Mucosa of stomach (tissue), 1 donor: ENCODE measurements around the gene OR12D1.

Experiments used
- H3K27me3 ChIP-seq: one replicate; pipeline ENCODE4 v1.7.0; 2013; ENCODE audit warnings: mild to moderate bottlenecking, low read length; ENCODE audit not compliant: control insufficient read depth, insufficient read depth
- H3K36me3 ChIP-seq: one replicate; pipeline ENCODE4 v1.7.0; 2013; ENCODE audit warnings: low read length; ENCODE audit not compliant: control insufficient read depth, insufficient read depth
- H3K4me1 ChIP-seq: one replicate; pipeline ENCODE4 v1.7.0; 2013; ENCODE audit warnings: mild to moderate bottlenecking, low read length; ENCODE audit not compliant: control insufficient read depth, insufficient read depth
- H3K4me3 ChIP-seq: one replicate; pipeline ENCODE4 v1.7.0; 2013; ENCODE audit warnings: low read length
- H3K9ac ChIP-seq: one replicate; pipeline ENCODE4 v1.7.0; 2013; ENCODE audit warnings: mild to moderate bottlenecking, low read length, moderate library complexity
- H3K9me3 ChIP-seq: one replicate; pipeline ENCODE4 v1.7.0; 2013; ENCODE audit warnings: mild to moderate bottlenecking, low read length, moderate library complexity; ENCODE audit not compliant: control insufficient read depth
- donor health status: Pancreatic carcinoma.

Gene OR12D1

GRCh38 chr6:29414588-29414987, at the start of gene OR12D1:
Gene OR12D1 (plus strand): TSS chr6:29414928.
- Histone ChIP-seq H3K27me3 (no peaks in the 10 kb centered on the region), H3K4me3 (no peak within 1 kb of the TSS), H3K4me1 (no peaks in the 10 kb centered on the region), H3K36me3 (no peaks in the 10 kb centered on the region), H3K9me3 (no peaks in the 10 kb centered on the region), H3K9ac (no peak within 1 kb of the TSS)

- no peak within 1 kb of the TSS for H3K4me3 ChIP-seq
- no peaks in the 10 kb centered on the region for H3K36me3 ChIP-seq
- H3K9ac ChIP-seq = no peak within 1 kb of the TSS
- H3K27me3 ChIP-seq = no peaks in the 10 kb centered on the region
- H3K9me3 ChIP-seq = no peaks in the 10 kb centered on the region
- no peaks in the 10 kb centered on the region for H3K4me1 ChIP-seq
These were observed 46.0 kb upstream of the OR12D1 start, which contains the start of gene OR5V1 for GRCh38 chr6:29368765-29369164. Gene OR5V1 (minus strand): TSS chr6:29368865. CDS start chr6:29356195, 12,670 bp downstream.

GRCh38 chr6:29375191-29375590, 39.5 kb upstream of the OR12D1 start, which contains the start of gene OR12D3:
Gene OR12D3 (minus strand): TSS chr6:29375291. CDS start chr6:29375287, 4 bp downstream.
- Histone ChIP-seq H3K9ac (no peak within 1 kb of the TSS), H3K36me3 (no peaks in the 10 kb centered on the region), H3K27me3 (no peaks in the 10 kb centered on the region), H3K9me3 (no peaks in the 10 kb centered on the region), H3K4me3 (no peak within 1 kb of the TSS), H3K4me1 (no peaks in the 10 kb centered on the region)

GRCh38 chr6:29376003-29376402, 38.7 kb upstream of the OR12D1 start:
- Histone ChIP-seq H3K9ac (no peak overlapping the region), H3K4me3 (no peak overlapping the region), H3K27me3 (no peaks in the 10 kb centered on the region), H3K9me3 (no peaks in the 10 kb centered on the region), H3K36me3 (no peaks in the 10 kb centered on the region), H3K4me1 (no peaks in the 10 kb centered on the region)

GRCh38 chr6:29388533-29388932, 26.2 kb upstream of the OR12D1 start:
- no peak overlapping the region for H3K9ac ChIP-seq
- H3K4me1 ChIP-seq = no peaks in the 10 kb centered on the region
- H3K27me3 ChIP-seq = no peaks in the 10 kb centered on the region
- no peak overlapping the region for H3K4me3 ChIP-seq
- no peaks in the 10 kb centered on the region for H3K36me3 ChIP-seq
- no peaks in the 10 kb centered on the region for H3K9me3 ChIP-seq

GRCh38 chr6:29395331-29395730, 19.4 kb upstream of the OR12D1 start, which contains the start of gene OR12D2:
Gene OR12D2 (plus strand): TSS chr6:29395631. CDS start chr6:29396700, 1,069 bp downstream.
- no peak within 1 kb of the TSS for H3K4me3 ChIP-seq
- H3K36me3 ChIP-seq = no peaks in the 10 kb centered on the region

GRCh38 chr6:29399525-29399924, 15.2 kb upstream of the OR12D1 start:
- no peaks in the 10 kb centered on the region for H3K4me1 ChIP-seq
- H3K36me3 ChIP-seq = no peaks in the 10 kb centered on the region
- H3K27me3 ChIP-seq = no peaks in the 10 kb centered on the region
- no peak overlapping the region for H3K4me3 ChIP-seq
- no peaks in the 10 kb centered on the region for H3K9me3 ChIP-seq
- H3K9ac ChIP-seq = no peak overlapping the region

More at GRCh38 chr6:29395331-29395730, 19.4 kb upstream of the OR12D1 start, which contains the start of gene OR12D2:
- Histone ChIP-seq H3K27me3 (no peaks in the 10 kb centered on the region), H3K4me1 (no peaks in the 10 kb centered on the region), H3K9ac (no peak within 1 kb of the TSS), H3K9me3 (no peaks in the 10 kb centered on the region)

GRCh38 chr6:29403801-29404200, 10.9 kb upstream of the OR12D1 start:
- Histone ChIP-seq H3K4me1 (no peaks in the 10 kb centered on the region), H3K9me3 (no peaks in the 10 kb centered on the region), H3K4me3 (no peak overlapping the region), H3K36me3 (no peaks in the 10 kb centered on the region), H3K9ac (no peak overlapping the region), H3K27me3 (no peaks in the 10 kb centered on the region)

GRCh38 chr6:29419516-29419915, 4.8 kb downstream of the OR12D1 start:
- Histone ChIP-seq H3K27me3 (no peaks in the 10 kb centered on the region), H3K36me3 (no peaks in the 10 kb centered on the region), H3K4me1 (no peaks in the 10 kb centered on the region), H3K9me3 (no peaks in the 10 kb centered on the region), H3K4me3 (no peak overlapping the region), H3K9ac (no peak overlapping the region)

GRCh38 chr6:29424168-29424567, 9.4 kb downstream of the OR12D1 start:
- Histone ChIP-seq H3K4me3 (no peak overlapping the region), H3K36me3 (no peaks in the 10 kb centered on the region), H3K4me1 (no peaks in the 10 kb centered on the region)

GRCh38 chr6:29424575-29424974, 9.8 kb downstream of the OR12D1 start:
- Histone ChIP-seq H3K27me3 (no peaks in the 10 kb centered on the region), H3K9ac (no peak overlapping the region), H3K4me1 (no peaks in the 10 kb centered on the region), H3K9me3 (no peaks in the 10 kb centered on the region), H3K4me3 (no peak overlapping the region), H3K36me3 (no peaks in the 10 kb centered on the region)

More at GRCh38 chr6:29424168-29424567, 9.4 kb downstream of the OR12D1 start:
- no peak overlapping the region for H3K9ac ChIP-seq
- H3K27me3 ChIP-seq = no peaks in the 10 kb centered on the region
- no peaks in the 10 kb centered on the region for H3K9me3 ChIP-seq

- H3K27me3 ChIP-seq = no peaks in the 10 kb centered on the region
- H3K36me3 ChIP-seq = no peaks in the 10 kb centered on the region
- no peaks in the 10 kb centered on the region for H3K4me1 ChIP-seq
- H3K9me3 ChIP-seq = no peaks in the 10 kb centered on the region
- H3K4me3 ChIP-seq = no peak overlapping the region
- H3K9ac ChIP-seq = no peak overlapping the region
These were observed 10.3 kb downstream of the OR12D1 start for GRCh38 chr6:29425075-29425474.

GRCh38 chr6:29426654-29427053, 11.9 kb downstream of the OR12D1 start:
- no peaks in the 10 kb centered on the region for H3K36me3 ChIP-seq
- no peaks in the 10 kb centered on the region for H3K27me3 ChIP-seq
- no peak overlapping the region for H3K4me3 ChIP-seq
- no peaks in the 10 kb centered on the region for H3K4me1 ChIP-seq
- H3K9ac ChIP-seq = no peak overlapping the region
- H3K9me3 ChIP-seq = no peaks in the 10 kb centered on the region
